ENCODE results near the gene PLET1.
"Not testable (repeated sequence)": the region's sequence is repeated elsewhere in the genome, so short reads cannot be mapped to it uniquely, and the experiment has no call there.

- not testable (repeated sequence) for TF ChIP-seq POLR2A, CTCF, POLR2AphosphoS5, EP300 (IDR thresholded peaks at IDR 0.05)
These were observed 61.6 kb downstream of the PLET1 start for GRCh38 chr11:112199101-112199500.
